HG03097 (cell line): ENCODE results near the gene GRN.

Experiments
- ATAC-seq: cut with Tn5 transposase; IDR thresholded peaks from one replicate; pipeline ENCODE4 v1.9.1; 2021; ENCODE audit not compliant: unreplicated experiment, low FRiP score

The GRN gene

DNA sequence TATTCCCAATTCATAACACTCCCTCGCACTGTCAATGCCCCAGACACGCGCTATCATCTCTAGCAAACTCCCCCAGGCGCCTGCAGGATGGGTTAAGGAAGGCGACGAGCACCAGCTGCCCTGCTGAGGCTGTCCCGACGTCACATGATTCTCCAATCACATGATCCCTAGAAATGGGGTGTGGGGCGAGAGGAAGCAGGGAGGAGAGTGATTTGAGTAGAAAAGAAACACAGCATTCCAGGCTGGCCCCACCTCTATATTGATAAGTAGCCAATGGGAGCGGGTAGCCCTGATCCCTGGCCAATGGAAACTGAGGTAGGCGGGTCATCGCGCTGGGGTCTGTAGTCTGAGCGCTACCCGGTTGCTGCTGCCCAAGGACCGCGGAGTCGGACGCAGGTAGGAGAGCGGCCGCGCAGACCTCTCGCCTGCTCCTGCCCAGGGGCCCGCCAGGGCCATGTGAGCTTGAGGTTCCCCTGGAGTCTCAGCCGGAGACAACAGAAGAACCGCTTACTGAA is at the start of gene GRN:
Gene GRN (plus strand): TSS at position 364 of the 515 bp plus-strand sequence. CDS start 3,863 bp downstream, outside the sequence.
- ATAC-seq, result peak; percentile 59

- no peak for ATAC-seq
These were observed 47.1 kb upstream of the GRN start for GRCh38 chr17:44297975-44298374.

DNA sequence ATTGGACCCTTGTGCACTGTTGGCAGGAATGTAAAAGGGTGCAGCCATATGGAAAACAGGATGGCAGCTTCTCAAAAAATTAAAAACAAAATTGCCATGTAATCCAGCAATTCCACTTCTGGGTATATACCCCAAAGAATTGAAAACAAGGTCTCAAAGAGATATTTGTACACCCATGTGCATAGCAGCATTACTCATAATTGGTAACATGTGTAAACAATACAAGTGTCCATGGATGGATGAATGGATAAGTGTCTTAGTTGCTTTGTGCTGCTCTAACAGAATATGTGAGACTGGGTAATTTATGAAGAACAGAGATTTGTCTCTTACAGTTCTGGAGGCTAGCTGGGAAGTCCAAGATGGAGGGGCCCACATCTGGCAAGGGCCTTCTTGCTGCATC is 40.5 kb upstream of the GRN start:
- no peak for ATAC-seq

- ATAC-seq, result no peak
These were observed 37.5 kb upstream of the GRN start for GRCh38 chr17:44307387-44308186.

DNA sequence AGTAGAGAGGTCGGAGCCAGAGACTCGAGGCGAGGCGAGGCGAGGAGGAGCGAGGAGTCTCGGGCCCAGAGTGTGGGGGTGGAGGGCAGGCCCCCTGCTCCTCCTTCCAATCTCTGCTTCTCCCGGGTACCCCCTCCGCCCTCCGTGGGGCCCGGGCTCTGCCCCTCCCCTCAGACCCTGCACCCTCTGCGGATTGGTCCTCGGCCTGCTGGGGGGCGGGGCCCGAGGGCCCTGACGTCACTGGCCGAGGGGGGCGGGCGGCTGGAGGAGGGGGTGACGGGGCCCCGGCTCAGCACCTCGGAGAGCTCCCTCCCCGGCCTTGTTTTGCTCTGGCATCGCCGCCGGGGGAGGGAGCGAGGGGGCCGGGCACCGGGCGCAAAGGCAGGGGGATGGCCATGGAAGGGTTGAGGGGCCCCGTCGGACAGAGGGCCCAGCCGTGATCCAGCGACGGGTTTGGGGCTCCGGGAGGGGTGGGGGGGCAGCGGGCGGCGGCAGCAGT is 36.7 kb upstream of the GRN start, which contains the start of gene RUNDC3A:
Gene RUNDC3A (plus strand): TSS at position 282 of the 499 bp plus-strand sequence. CDS start 232 bp downstream, outside the sequence.
- no peak for ATAC-seq

- ATAC-seq, result no peak
These were observed 36.2 kb upstream of the GRN start for GRCh38 chr17:44308865-44309264.

DNA sequence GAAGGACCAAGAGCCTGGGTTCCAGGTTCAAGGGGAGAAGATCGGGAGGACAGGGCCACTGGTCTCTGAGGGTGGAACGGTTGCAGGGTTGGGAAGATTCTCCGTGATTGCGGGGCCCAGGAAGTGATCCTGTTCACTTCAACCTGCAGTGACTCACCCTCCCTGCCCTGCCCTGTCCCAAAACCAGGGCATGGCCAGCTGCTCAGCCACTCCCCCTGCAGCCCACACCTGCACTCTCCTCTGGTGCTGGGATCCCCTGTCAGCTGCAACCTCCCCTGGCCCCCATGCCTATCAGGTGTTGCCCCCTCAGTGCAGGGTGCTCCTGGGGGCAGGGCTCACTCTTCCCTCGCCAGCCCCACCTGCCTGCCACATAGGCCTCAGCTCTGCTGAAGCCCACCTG is 35.6 kb upstream of the GRN start:
- no peak for ATAC-seq

DNA sequence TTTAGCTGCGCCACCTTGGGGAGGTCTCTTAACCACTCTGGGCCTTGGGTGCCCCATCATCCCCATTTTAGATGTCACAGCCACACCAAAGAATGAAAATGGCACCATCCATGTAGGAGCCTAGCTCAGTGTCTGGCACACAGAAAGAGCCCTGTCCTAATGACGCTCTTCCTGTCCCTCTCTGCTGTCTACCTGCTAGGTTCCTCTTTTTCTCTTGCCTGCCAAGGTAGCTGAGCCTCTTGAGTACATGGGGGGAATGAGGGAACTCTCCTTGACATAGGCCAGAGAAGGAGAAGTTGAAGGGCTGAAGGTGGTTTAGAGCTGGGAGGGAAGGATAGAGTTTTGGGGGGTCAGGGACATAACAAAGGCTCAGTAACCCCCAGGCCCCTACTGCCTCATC is 34.9 kb upstream of the GRN start:
- no peak for ATAC-seq

DNA sequence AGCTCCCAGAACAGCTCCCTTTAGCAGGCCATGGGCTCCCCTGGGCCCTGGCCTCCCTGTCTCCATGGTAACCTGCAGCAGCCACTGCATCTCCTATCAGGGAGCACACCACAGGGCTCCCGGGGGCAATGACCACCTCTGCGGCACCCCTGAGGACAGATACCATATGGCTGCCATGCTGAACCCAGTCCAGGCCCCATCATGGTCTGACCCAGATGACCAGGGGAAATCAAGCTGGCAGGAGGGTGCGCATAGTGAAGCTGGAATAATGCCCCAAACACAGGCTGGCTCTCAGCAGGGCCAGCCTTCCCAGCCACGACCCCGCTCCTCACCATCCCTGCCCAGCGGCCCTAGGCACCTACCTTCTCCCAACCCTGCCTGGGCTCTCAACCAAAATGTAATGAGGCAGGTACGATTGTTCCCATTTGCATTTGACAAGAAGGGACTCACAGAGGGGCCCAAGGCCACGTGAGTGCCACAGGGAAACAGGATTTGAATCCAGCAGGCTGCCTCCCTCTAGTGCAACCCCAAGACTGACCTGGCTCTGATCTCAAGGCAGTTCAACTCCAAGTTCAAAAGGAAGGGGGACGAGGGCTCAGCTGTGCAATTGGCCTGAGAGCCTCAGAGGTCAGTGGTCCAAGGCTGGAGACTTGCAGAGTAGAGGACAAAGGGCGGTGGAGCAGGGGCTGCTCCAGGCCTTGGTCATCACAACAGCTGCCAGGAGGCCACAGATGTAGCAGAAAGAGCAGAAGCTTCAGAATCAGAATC is 34.3 kb upstream of the GRN start:
- no peak for ATAC-seq

GRCh38 chr17:44311562-44312181 is 33.4 kb upstream of the GRN start:
- ATAC-seq, result no peak

DNA sequence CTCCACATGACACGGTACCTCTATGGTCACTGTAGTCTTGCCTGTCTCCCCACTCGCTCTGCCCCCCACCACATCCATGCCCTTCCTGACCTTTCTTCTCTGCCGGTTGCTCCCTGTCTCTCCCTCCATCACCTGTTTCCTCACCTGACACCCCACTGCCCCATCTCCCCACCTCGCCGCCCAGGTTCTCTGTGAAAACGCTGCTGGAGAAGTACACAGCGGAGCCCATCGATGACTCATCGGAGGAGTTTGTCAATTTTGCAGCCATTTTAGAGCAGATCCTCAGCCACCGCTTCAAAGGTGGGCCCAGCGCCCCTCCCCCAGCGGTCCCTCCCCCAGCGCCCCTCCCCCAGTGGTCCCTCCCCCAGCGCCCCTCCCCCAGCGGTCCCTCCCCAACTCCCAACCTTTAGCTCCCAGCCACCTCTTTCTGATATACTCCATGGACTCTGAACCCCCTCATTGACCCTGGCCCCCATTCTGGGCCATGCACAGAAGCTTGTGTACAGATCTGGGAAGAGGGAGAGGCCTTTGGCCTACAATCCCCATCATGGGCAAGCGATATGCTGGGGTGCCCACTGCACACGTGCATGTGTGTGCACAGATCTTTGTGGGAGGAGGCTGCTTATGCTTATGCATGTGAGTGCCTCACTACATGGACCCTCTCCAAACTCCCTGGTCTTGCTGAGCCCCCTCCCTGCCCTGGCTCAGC is 32.6 kb upstream of the GRN start:
- ATAC-seq, result no peak

GRCh38 chr17:44314031-44314430 is 31.1 kb upstream of the GRN start:
- no peak for ATAC-seq

- no peak for ATAC-seq
These were observed 30.6 kb upstream of the GRN start for GRCh38 chr17:44314524-44314868.

GRCh38 chr17:44314869-44315661 is 30.0 kb upstream of the GRN start:
- no peak for ATAC-seq

DNA sequence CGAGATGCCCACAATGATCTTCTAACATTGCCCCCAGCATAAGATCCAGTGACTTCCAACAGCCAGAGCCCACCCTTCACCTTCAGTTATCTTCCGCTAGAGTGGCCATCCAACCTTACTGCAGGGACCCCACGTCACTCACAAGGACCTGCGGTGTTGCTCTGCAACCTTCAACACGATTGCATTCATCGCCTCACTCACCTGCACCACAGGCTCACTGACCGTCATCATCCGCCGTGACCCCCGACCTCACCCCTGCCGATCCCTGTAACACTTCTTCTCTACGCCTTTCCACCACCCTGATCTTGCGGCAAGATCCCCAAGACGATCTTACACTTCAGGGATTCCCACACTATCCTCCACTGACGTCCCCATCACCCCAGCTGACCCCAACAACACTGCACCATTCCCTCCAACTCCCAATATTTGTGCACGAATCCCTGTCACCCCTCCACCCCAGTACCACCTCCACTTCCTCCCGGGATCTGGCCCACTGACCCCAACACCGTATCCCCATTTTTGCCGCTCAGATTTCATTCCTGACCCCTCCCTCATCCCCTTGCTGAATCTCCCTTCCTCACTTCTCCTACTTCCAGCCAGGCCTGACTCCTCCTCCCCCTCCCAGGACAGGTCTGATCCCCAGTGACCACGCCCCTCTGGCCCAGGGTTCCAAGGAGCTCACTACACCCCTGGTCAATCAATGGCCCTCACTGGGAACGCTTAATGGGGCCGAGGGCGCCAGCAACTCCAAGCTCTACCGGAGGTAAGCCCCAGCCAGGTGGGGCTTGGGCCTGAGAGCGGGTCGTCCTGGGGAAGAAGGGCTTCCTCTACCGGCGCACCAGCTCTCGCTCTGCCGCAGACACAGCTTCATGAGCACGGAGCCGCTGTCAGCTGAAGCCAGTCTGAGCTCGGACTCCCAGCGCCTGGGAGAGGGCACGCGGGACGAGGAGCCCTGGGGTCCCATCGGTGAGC is 29.1 kb upstream of the GRN start:
- ATAC-seq, result no peak

GRCh38 chr17:44317545-44317944 is 27.6 kb upstream of the GRN start:
- no peak for ATAC-seq

- ATAC-seq, result no peak
These were observed 26.8 kb upstream of the GRN start for GRCh38 chr17:44318077-44318892.

GRCh38 chr17:44320066-44320465 is 25.0 kb upstream of the GRN start:
- no peak for ATAC-seq
